ENCODE results near the gene HSFX3. TPM values are rescaled to one million over a fixed set of nuclear protein-coding genes. Genes with fewer than 3 reads are reported as not detected.
A peak's percentile ranks its signal among the peaks of the same experiment; 100 is the strongest.

HSFX3 gene
- polyA plus RNA-seq, 3 donors = not detected

- Histone ChIP-seq H3K9ac (ENCODE audit: insufficient read depth, low read length, poor library complexity, severe bottlenecking) (no peak overlapping the region), H3K27me3 (ENCODE audit: control insufficient read depth in 2 of 2, insufficient read depth in 2 of 2, low read length in 2 of 2) (no peaks in the 10 kb centered on the region), H3K36me3 (replicated peaks in 1 of 2; ENCODE audit: control insufficient read depth in 1 of 2, insufficient read depth in 2 of 2, low read length in 2 of 2) (no peaks in the 10 kb centered on the region), H2AFZ (ENCODE audit: insufficient read depth, low read depth, low read length, poor library complexity, severe bottlenecking) (no peak overlapping the region), H3K9me3 (replicated peaks in 1 of 2; ENCODE audit: control insufficient read depth in 1 of 2, insufficient read depth in 1 of 2, low read length in 2 of 2) (no peaks in the 10 kb centered on the region), H3K4me3 (replicated peaks in 1 of 3; ENCODE audit: low read depth in 2 of 3, low read length in 3 of 3) (no peak overlapping the region), H3K4me1 (ENCODE audit: control insufficient read depth in 1 of 2, insufficient read depth in 2 of 2, low read length in 2 of 2) (peaks cover 11 to 23% of the 10 kb centered on the region in 2 donors), H3K27ac (ENCODE audit: low read depth in 1 of 2, low read length in 2 of 2) (peak overlapping the region; percentile 4 to 58), H3K4me2 (replicated peaks; ENCODE audit: extremely low read depth, low read length, poor library complexity, severe bottlenecking) (no peak overlapping the region), H3K79me2 (ENCODE audit: insufficient read depth, low read length) (no peaks in the 10 kb centered on the region), H4K20me1 (ENCODE audit: insufficient read depth, low read length) (no peaks in the 10 kb centered on the region)
- no peak for TF ChIP-seq CTCF (IDR thresholded peaks at IDR 0.05)
- peaks cover 12 to 23% of the 10 kb centered on the region in 2 donors for H3K36me3 Mint-ChIP-seq
- H3K27me3 Mint-ChIP-seq (ENCODE audit: low read depth in 3 of 3) = peaks cover 0 to 6% (median 0%) of the 10 kb centered on the region in 3 donors
- WGBS (ENCODE audit: insufficient coverage) = 57% methylated on average over 2 of the region's 2 CpGs
- H3K4me1 Mint-ChIP-seq = peaks cover 23% of the 10 kb centered on the region
- H3K4me3 Mint-ChIP-seq = no peak overlapping the region
- H3K27ac Mint-ChIP-seq = peak overlapping the region; percentile 22 to 85 (median 80)
- intact Hi-C loops (cut with micrococcal nuclease) = no loop called here
- H3K9me3 Mint-ChIP-seq = no peaks in the 10 kb centered on the region
- DNase-seq = peak; percentile 36 to 70 (median 63)
Measured at GRCh38 chrX:149531599-149531998, 18.1 kb downstream of the HSFX3 start.

- peaks cover 0 to 1% (median 0%) of the 10 kb centered on the region in 3 donors for H3K27me3 Mint-ChIP-seq (ENCODE audit: low read depth in 3 of 3)
- Histone ChIP-seq H3K9me3 (replicated peaks in 1 of 2; ENCODE audit: control insufficient read depth in 1 of 2, insufficient read depth in 1 of 2, low read length in 2 of 2) (no peaks in the 10 kb centered on the region), H3K9ac (ENCODE audit: insufficient read depth, low read length, poor library complexity, severe bottlenecking) (no peak overlapping the region), H3K79me2 (ENCODE audit: insufficient read depth, low read length) (no peaks in the 10 kb centered on the region), H3K4me2 (replicated peaks; ENCODE audit: extremely low read depth, low read length, poor library complexity, severe bottlenecking) (no peak overlapping the region), H4K20me1 (ENCODE audit: insufficient read depth, low read length) (no peaks in the 10 kb centered on the region), H2AFZ (ENCODE audit: insufficient read depth, low read depth, low read length, poor library complexity, severe bottlenecking) (no peak overlapping the region), H3K4me1 (ENCODE audit: control insufficient read depth in 1 of 2, insufficient read depth in 2 of 2, low read length in 2 of 2) (peaks cover 23 to 25% of the 10 kb centered on the region in 2 donors), H3K27me3 (ENCODE audit: control insufficient read depth in 2 of 2, insufficient read depth in 2 of 2, low read length in 2 of 2) (no peaks in the 10 kb centered on the region), H3K4me3 (replicated peaks in 1 of 3; ENCODE audit: low read depth in 2 of 3, low read length in 3 of 3) (no peak overlapping the region), H3K36me3 (replicated peaks in 1 of 2; ENCODE audit: control insufficient read depth in 1 of 2, insufficient read depth in 2 of 2, low read length in 2 of 2) (no peaks in the 10 kb centered on the region), H3K27ac (ENCODE audit: low read depth in 1 of 2, low read length in 2 of 2) (no peak overlapping the region)
- no CpG with 5 or more reads among the region's 1 CpG for WGBS (ENCODE audit: insufficient coverage)
- no peak overlapping the region for H3K4me3 Mint-ChIP-seq
- intact Hi-C loops (cut with micrococcal nuclease) = no loop called here
- no peak for TF ChIP-seq CTCF (IDR thresholded peaks at IDR 0.05)
- H3K9me3 Mint-ChIP-seq = peaks cover 0 to 2% (median 0%) of the 10 kb centered on the region in 7 donors
- DNase-seq = no peak
- H3K27ac Mint-ChIP-seq = peak overlapping the region in 1 of 7 donors; percentile 75
- peaks cover 17% of the 10 kb centered on the region for H3K4me1 Mint-ChIP-seq
- H3K36me3 Mint-ChIP-seq = peaks cover 5 to 8% of the 10 kb centered on the region in 2 donors
Measured at GRCh38 chrX:149528381-149528780, 21.3 kb downstream of the HSFX3 start.

All from CD14-positive monocyte (primary cell).